GM08714 (cell line): Measurements from ENCODE around the gene PTTG2.

ENCODE experiments used
- H3K4me3 ChIP-seq: fragments of 200-500 bp; sonication (Bioruptor generic); 2 replicates; pipeline ENCODE4 v1.5.1; 2014; ENCODE audit warnings: mild to moderate bottlenecking, low read length, inconsistent platforms
- ZNF274 ChIP-seq: IDR thresholded peaks from 2 replicates; pipeline ENCODE4 v1.6.1; 2012; ENCODE audit warnings: mild to moderate bottlenecking, low read depth, low read length

The PTTG2 gene

DNA sequence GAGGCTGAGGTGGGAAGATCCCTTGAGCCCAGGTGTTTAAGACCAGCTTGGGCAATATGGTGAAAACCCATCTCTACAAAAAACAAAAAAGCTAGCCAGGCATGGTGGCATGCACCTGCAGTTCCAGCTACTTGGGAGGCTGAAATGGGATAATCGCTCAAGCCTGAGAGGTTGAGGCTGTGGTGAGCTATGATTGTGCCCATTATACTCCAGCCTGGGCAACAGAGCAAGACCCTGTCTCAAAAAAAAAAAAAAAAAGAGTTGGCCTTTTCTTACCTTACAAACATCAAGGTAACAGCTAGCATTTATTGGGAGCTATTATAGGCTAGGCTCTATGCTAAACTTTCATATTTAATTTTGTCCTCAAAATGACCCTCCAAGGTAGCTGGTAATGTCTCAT is 43.4 kb downstream of the PTTG2 start:
- no peak overlapping the region for H3K4me3 ChIP-seq
- TF ChIP-seq ZNF274, result no peak

- H3K4me3 ChIP-seq, result no peak overlapping the region
- no peak for TF ChIP-seq ZNF274
These were observed 43.9 kb downstream of the PTTG2 start for GRCh38 chr4:38004062-38004461.

- TF ChIP-seq ZNF274, result no peak
- no peak overlapping the region for H3K4me3 ChIP-seq
These were observed 44.7 kb downstream of the PTTG2 start for GRCh38 chr4:38004887-38005286.

DNA sequence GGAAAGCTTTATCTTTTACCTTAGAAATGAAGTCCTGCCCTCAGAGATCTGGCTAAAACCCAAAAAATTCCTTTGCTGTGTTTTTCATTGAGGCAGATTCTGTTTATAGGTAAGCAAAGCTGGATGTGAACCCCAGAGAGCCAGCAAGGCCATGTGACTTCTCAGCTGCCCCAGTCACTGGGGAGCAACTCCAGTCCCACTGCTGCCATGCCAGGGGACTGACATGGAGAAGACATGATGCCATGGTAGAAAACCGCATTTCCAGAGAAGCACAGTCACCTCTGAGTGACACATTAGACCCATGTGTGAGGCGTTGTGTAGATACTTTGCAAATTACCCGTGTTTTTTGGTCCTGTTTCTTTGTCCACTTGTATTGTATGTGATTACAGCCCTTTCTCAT is 45.4 kb downstream of the PTTG2 start:
- TF ChIP-seq ZNF274, result no peak
- no peak overlapping the region for H3K4me3 ChIP-seq

DNA sequence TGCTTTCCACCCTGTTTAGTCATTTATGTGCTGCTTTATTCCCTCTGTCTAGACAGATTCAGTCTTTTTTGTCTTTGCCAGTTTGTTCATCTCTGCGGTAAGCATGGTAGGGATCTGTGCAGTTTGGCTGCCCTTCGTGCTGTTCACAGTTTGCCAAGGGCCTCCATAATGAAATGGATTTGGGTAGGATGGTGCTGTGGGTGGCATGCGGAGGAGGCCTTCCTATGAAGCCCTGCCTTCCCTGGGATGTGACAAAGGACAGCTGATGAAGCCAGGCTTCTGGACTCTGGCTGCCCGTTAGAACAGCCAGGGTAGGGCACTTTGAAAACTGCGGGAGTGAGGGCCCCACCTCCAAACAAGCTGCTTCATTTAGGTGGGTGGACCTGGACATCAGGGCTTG is 47.4 kb downstream of the PTTG2 start:
- no peak overlapping the region for H3K4me3 ChIP-seq

DNA sequence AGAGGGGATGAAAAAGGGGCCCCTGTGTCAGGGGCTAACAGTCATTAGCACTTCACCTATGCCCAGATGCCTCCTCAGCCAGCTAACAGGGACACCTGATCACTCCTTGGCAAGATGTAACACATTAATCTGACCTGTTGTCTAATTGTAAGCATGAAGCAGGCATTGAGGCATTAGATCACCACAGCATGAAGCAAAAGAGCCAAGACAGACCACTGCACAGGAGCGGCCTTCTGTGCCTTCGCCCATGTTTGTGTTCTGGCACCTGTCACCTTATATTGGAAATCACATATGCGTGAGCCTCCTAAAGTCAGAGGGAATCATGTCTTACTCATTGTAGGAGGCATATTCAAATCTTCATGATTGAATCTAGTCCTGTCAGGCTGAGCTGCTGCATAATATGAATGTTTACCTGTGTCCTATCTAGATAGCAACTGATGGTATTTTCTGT is 48.4 kb downstream of the PTTG2 start:
- TF ChIP-seq ZNF274, result no peak
- no peak overlapping the region for H3K4me3 ChIP-seq

More for the DNA sequence above, 47.4 kb downstream of the PTTG2 start:
- TF ChIP-seq ZNF274, result no peak

- H3K4me3 ChIP-seq, result no peak overlapping the region
- TF ChIP-seq ZNF274, result no peak
These were observed 49.2 kb downstream of the PTTG2 start for GRCh38 chr4:38009421-38009820.

DNA sequence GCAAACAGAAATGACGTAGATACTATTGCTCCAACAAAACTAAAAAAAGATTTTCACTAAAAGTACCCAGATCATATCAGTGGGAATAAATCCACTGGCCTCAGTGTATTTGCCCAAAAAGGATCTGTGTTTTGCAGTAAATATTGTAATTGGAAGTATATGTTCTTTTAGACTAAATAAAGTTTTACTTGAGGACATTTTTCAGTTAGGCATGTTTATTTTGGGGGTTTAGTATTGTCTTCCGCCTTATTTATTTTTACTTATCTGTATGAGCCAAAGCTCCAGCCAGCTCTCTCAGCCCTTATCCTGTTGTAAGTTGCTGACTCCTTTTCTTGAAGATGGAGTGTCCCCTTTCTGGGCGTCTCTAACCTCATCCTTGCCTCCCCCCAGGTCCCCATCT is 49.8 kb downstream of the PTTG2 start:
- TF ChIP-seq ZNF274, result no peak
- H3K4me3 ChIP-seq, result no peak overlapping the region
